ENCODE measurements around the gene DTNB.

Gene DTNB

GRCh38 chr2:25651782-25652455 is 21.5 kb downstream of the DTNB start:
- TF ChIP-seq REST (IDR thresholded peaks at IDR 0.05; ENCODE audit: insufficient read depth in 1 of 2, low read depth in 2 of 2, low read length in 2 of 2) (no peak), SIN3A (IDR thresholded peaks at IDR 0.05; ENCODE audit: borderline replicate concordance, insufficient read depth, low read length) (no peak), FOXP2 (optimal IDR thresholded peaks at IDR 0.05; ENCODE audit: borderline replicate concordance, extremely low read depth, extremely low read length, insufficient read depth) (no peak), POLR2AphosphoS5 (IDR thresholded peaks at IDR 0.05; ENCODE audit: low read depth, low read length) (no peak), TAF1 (IDR thresholded peaks at IDR 0.05; ENCODE audit: borderline replicate concordance, insufficient read depth, low read length) (no peak)

DNA sequence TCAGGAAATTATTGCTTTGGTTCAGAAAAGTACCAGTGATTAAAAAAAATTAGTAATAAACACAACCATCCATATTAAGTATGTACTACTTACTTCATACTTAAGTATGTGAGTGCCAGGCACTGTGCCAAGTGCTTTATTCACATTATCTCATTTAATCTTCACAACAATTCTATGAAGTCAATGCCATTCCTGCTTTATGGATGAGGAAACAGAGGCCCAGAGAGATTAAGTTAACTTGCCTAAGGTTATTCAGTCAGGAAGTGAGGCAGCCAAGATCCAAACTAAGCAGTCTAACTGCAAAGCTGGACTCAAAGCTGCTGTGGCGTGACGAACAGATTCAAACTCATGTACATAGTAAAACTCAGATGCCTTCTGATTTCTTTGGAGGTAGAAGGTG is 22.3 kb downstream of the DTNB start:
- no peak for TF ChIP-seq REST (IDR thresholded peaks at IDR 0.05; ENCODE audit: insufficient read depth in 1 of 2, low read depth in 2 of 2, low read length in 2 of 2)
- no peak for TF ChIP-seq SIN3A (IDR thresholded peaks at IDR 0.05; ENCODE audit: borderline replicate concordance, insufficient read depth, low read length)
- no peak for TF ChIP-seq TAF1 (IDR thresholded peaks at IDR 0.05; ENCODE audit: borderline replicate concordance, insufficient read depth, low read length)
- no peak for TF ChIP-seq FOXP2 (optimal IDR thresholded peaks at IDR 0.05; ENCODE audit: borderline replicate concordance, extremely low read depth, extremely low read length, insufficient read depth)
- no peak for TF ChIP-seq POLR2AphosphoS5 (IDR thresholded peaks at IDR 0.05; ENCODE audit: low read depth, low read length)

- TF ChIP-seq SIN3A (IDR thresholded peaks at IDR 0.05; ENCODE audit: borderline replicate concordance, insufficient read depth, low read length) (no peak), REST (IDR thresholded peaks at IDR 0.05; ENCODE audit: insufficient read depth in 1 of 2, low read depth in 2 of 2, low read length in 2 of 2) (no peak), FOXP2 (optimal IDR thresholded peaks at IDR 0.05; ENCODE audit: borderline replicate concordance, extremely low read depth, extremely low read length, insufficient read depth) (no peak), POLR2AphosphoS5 (IDR thresholded peaks at IDR 0.05; ENCODE audit: low read depth, low read length) (no peak), TAF1 (IDR thresholded peaks at IDR 0.05; ENCODE audit: borderline replicate concordance, insufficient read depth, low read length) (no peak)
These were observed 23.1 kb downstream of the DTNB start for GRCh38 chr2:25650256-25650655.

- TF ChIP-seq FOXP2 (optimal IDR thresholded peaks at IDR 0.05; ENCODE audit: borderline replicate concordance, extremely low read depth, extremely low read length, insufficient read depth) = no peak
- TF ChIP-seq REST (IDR thresholded peaks at IDR 0.05; ENCODE audit: insufficient read depth in 1 of 2, low read depth in 2 of 2, low read length in 2 of 2) = no peak
- TF ChIP-seq TAF1 (IDR thresholded peaks at IDR 0.05; ENCODE audit: borderline replicate concordance, insufficient read depth, low read length) = no peak
- no peak for TF ChIP-seq SIN3A (IDR thresholded peaks at IDR 0.05; ENCODE audit: borderline replicate concordance, insufficient read depth, low read length)
- no peak for TF ChIP-seq POLR2AphosphoS5 (IDR thresholded peaks at IDR 0.05; ENCODE audit: low read depth, low read length)
These were observed 23.6 kb downstream of the DTNB start for GRCh38 chr2:25649786-25650185.

All from PFSK-1 (cell line).